ENCODE data around the gene SRPX. TPM values are rescaled to one million over a fixed set of nuclear protein-coding genes. Genes with fewer than 3 reads are reported as not detected.
A peak's percentile ranks its signal among the peaks of the same experiment; 100 is the strongest.

SRPX gene
- total RNA-seq, 1 donor from 2014 or later: 41.7 TPM

GRCh38 chrX:38220024-38220414, 652 bp downstream of the SRPX start:
- H3K4me1 Mint-ChIP-seq (ENCODE audit: unreplicated experiment): peaks cover 20% of the 10 kb centered on the region
- H3K4me3 Mint-ChIP-seq (ENCODE audit: unreplicated experiment): peak overlapping the region; percentile 81
- H3K27me3 Mint-ChIP-seq (ENCODE audit: unreplicated experiment): no peaks in the 10 kb centered on the region
- H3K27ac Mint-ChIP-seq (ENCODE audit: unreplicated experiment): peak overlapping the region; percentile 43
- DNase-seq (ENCODE audit: extremely low spot score, unreplicated experiment): peak; percentile 87
- peak; percentile 52 for TF ChIP-seq CTCF (IDR thresholded peaks at IDR 0.05)
- no peaks in the 10 kb centered on the region for H3K9me3 Mint-ChIP-seq (ENCODE audit: unreplicated experiment)
- no peaks in the 10 kb centered on the region for H3K36me3 Mint-ChIP-seq (ENCODE audit: unreplicated experiment)

- Mint-ChIP-seq H3K27ac (ENCODE audit: unreplicated experiment) (no peak overlapping the region), H3K27me3 (ENCODE audit: unreplicated experiment) (no peaks in the 10 kb centered on the region), H3K4me1 (ENCODE audit: unreplicated experiment) (peaks cover 20% of the 10 kb centered on the region), H3K4me3 (ENCODE audit: unreplicated experiment) (no peak overlapping the region), H3K36me3 (ENCODE audit: unreplicated experiment) (no peaks in the 10 kb centered on the region), H3K9me3 (ENCODE audit: unreplicated experiment) (no peaks in the 10 kb centered on the region)
- DNase-seq (ENCODE audit: extremely low spot score, unreplicated experiment): no peak
- TF ChIP-seq CTCF (IDR thresholded peaks at IDR 0.05): no peak
Measured at GRCh38 chrX:38216642-38217041, 4.0 kb downstream of the SRPX start.

GRCh38 chrX:38214551-38215531, 5.8 kb downstream of the SRPX start:
- no peak for DNase-seq (ENCODE audit: extremely low spot score, unreplicated experiment)
- TF ChIP-seq CTCF (IDR thresholded peaks at IDR 0.05): no peak
- Mint-ChIP-seq H3K9me3 (ENCODE audit: unreplicated experiment) (no peaks in the 10 kb centered on the region), H3K4me3 (ENCODE audit: unreplicated experiment) (no peak overlapping the region), H3K4me1 (ENCODE audit: unreplicated experiment) (peaks cover 16% of the 10 kb centered on the region), H3K27me3 (ENCODE audit: unreplicated experiment) (no peaks in the 10 kb centered on the region), H3K36me3 (ENCODE audit: unreplicated experiment) (no peaks in the 10 kb centered on the region), H3K27ac (ENCODE audit: unreplicated experiment) (no peak overlapping the region)

- no peak overlapping the region for H3K27ac Mint-ChIP-seq (ENCODE audit: unreplicated experiment)
- no peaks in the 10 kb centered on the region for H3K27me3 Mint-ChIP-seq (ENCODE audit: unreplicated experiment)
- no peak overlapping the region for H3K4me3 Mint-ChIP-seq (ENCODE audit: unreplicated experiment)
- no peak for DNase-seq (ENCODE audit: extremely low spot score, unreplicated experiment)
- H3K4me1 Mint-ChIP-seq (ENCODE audit: unreplicated experiment): peaks cover 13% of the 10 kb centered on the region
- H3K9me3 Mint-ChIP-seq (ENCODE audit: unreplicated experiment): no peaks in the 10 kb centered on the region
- no peaks in the 10 kb centered on the region for H3K36me3 Mint-ChIP-seq (ENCODE audit: unreplicated experiment)
- TF ChIP-seq CTCF (IDR thresholded peaks at IDR 0.05): no peak
Measured at GRCh38 chrX:38214044-38214443, 6.6 kb downstream of the SRPX start.

GRCh38 chrX:38211891-38212635, 8.6 kb downstream of the SRPX start:
- DNase-seq (ENCODE audit: extremely low spot score, unreplicated experiment): no peak
- Mint-ChIP-seq H3K27me3 (ENCODE audit: unreplicated experiment) (no peaks in the 10 kb centered on the region), H3K9me3 (ENCODE audit: unreplicated experiment) (no peaks in the 10 kb centered on the region), H3K4me3 (ENCODE audit: unreplicated experiment) (no peak overlapping the region), H3K4me1 (ENCODE audit: unreplicated experiment) (peaks cover 10% of the 10 kb centered on the region), H3K27ac (ENCODE audit: unreplicated experiment) (no peak overlapping the region), H3K36me3 (ENCODE audit: unreplicated experiment) (no peaks in the 10 kb centered on the region)
- TF ChIP-seq CTCF (IDR thresholded peaks at IDR 0.05): no peak

All from osteocyte (in vitro differentiated cells).